Astrocyte of the spinal cord (primary cell): Measurements from ENCODE around the gene FBLN7.
"Not testable (repeated sequence)": the region's sequence is repeated elsewhere in the genome, so short reads cannot be mapped to it uniquely, and the experiment has no call there.

Source experiments
- DNase-seq: peaks from one replicate; pipeline ENCODE4 v3.0.0; 2011; ENCODE audit warnings: low read depth, low spot score
- H3K4me3 ChIP-seq: 2 replicates; pipeline ENCODE4 v1.5.1; 2011; ENCODE audit warnings: low read depth, mild to moderate bottlenecking, low read length, moderate library complexity
- in situ Hi-C: cut with HindIII; loops from 2 replicates; pipeline ENCODE4 v1.10.0; 2017; ENCODE audit warnings: low sequenced_read_pairs
- TF ChIP-seq, protein P1 (sequence below): IDR thresholded peaks from 2 replicates; pipeline ENCODE4 v1.5.1; 2012; ENCODE audit warnings: low read depth, mild to moderate bottlenecking, low read length, inconsistent platforms

Gene FBLN7

DNA sequence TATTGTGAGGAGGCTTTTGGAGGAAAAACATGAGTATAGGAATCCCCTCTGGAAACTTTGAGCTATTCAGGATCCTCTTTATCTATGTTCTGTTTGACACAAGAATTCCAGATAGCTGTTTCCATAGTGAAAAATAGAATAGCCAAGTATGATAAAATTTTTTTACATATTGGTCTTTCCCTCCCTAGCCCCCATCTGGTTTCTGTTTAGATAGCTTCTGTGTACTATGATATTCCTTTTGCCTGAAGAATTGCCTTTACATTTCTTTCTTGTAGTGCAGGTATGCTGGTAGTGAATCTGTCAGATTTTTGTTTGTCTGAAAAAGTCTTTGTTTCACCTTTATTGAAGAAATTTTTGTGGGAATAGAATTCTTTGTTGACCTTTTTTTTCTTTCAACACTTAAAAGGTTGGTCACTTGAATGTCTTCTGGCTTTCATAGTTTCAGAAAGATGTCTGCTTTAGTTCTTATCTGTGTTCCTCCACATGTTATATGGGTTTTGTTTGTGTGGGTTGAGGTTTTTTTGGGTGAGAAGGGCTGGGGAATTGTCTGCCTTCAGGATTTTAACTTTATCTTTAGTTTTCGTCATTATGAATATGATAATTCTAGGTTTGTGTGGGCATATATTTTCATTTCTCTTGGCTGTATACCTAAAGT lies 29.9 kb upstream of the FBLN7 start:
- DNase-seq = no peak
- TF ChIP-seq, protein P1, sequence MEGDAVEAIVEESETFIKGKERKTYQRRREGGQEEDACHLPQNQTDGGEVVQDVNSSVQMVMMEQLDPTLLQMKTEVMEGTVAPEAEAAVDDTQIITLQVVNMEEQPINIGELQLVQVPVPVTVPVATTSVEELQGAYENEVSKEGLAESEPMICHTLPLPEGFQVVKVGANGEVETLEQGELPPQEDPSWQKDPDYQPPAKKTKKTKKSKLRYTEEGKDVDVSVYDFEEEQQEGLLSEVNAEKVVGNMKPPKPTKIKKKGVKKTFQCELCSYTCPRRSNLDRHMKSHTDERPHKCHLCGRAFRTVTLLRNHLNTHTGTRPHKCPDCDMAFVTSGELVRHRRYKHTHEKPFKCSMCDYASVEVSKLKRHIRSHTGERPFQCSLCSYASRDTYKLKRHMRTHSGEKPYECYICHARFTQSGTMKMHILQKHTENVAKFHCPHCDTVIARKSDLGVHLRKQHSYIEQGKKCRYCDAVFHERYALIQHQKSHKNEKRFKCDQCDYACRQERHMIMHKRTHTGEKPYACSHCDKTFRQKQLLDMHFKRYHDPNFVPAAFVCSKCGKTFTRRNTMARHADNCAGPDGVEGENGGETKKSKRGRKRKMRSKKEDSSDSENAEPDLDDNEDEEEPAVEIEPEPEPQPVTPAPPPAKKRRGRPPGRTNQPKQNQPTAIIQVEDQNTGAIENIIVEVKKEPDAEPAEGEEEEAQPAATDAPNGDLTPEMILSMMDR = no peak
- no peak overlapping the region for H3K4me3 ChIP-seq
- in situ Hi-C loops = no loop called here

DNA sequence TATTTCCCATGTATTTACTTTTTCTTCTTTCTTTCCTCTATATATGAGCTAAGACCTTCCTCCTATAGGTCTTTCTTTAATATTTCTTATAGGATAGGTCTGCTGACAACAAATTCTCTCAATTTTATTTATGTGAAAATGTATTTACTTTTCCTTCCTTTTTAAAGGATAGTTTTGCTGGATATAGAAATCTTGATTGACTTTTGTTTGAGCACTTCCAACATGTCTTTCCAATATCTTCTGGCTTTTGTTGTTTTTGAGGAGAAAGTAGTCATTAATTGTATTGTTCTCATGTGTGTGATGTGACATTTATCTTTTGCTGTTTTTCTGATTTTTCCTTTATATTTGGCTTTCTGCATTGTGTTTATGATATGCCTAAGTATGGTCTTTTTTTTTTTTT lies 28.9 kb upstream of the FBLN7 start:
- in situ Hi-C loops = no loop called here
- no peak overlapping the region for H3K4me3 ChIP-seq
- DNase-seq = no peak
- TF ChIP-seq, protein P1 = no peak

DNA sequence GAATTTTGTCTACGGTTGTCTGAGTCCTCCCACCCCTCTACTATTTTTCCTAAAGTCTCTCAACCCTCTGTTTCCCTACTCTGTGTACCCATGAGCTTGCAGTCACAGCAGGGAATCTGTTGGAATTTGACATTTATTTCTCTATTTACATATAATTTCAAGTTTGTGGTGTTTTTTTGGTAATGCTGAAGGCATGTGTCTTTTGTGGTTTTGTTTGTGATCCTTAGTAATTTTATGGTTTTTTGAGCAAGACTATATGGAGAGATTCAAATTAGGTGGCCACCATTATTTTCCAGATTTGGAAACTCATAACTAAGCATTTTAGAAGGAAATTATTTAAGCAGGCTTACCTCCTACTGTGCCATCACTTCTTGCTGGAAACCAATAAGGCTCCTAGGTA lies 27.2 kb upstream of the FBLN7 start:
- peak; percentile 32 for DNase-seq
- TF ChIP-seq, protein P1 = no peak
- in situ Hi-C loops = no loop called here
- H3K4me3 ChIP-seq = no peak overlapping the region

DNA sequence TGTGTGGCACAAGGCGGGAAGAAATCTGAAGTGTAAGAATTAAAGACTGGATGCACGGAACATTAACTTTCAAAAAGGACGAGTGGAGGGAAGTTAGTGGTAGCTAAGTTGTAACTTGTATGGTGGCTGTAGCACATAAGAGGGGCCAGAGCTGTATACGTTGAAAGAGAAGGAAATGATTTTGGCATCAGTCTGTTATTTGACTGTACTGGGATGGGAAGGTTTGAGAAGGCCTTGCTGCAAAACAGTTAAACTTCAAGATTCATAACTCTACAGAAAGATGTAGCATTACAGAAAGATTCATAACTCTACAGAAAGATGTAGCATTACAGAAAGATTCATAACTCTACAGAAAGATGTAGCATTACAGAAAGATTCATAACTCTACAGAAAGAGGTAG lies 24.8 kb upstream of the FBLN7 start:
- DNase-seq, H3K4me3 ChIP-seq, in situ Hi-C loops: not testable (repeated sequence)

DNA sequence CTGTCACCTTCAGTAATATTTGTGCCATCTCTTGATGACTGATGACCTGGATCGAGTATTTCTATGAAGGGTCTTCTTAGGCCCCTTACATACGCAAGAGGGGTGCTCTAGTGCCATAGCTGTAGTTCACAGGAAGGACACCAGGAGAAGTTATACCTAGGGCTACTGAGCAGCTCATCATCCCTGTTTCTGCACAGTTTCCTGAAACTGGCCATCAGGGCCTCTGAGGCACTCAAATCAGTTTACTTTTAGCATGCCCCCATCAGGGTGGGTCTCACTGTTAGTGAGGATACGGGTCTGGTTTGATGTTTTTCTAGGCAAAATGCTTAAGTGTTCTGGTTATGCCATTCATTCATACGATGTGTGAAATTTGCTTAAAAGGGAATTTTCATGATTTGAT lies 20.0 kb upstream of the FBLN7 start:
- TF ChIP-seq, protein P1 = peak; percentile 3
- H3K4me3 ChIP-seq = no peak overlapping the region
- in situ Hi-C loops = no loop called here
- DNase-seq = no peak

DNA sequence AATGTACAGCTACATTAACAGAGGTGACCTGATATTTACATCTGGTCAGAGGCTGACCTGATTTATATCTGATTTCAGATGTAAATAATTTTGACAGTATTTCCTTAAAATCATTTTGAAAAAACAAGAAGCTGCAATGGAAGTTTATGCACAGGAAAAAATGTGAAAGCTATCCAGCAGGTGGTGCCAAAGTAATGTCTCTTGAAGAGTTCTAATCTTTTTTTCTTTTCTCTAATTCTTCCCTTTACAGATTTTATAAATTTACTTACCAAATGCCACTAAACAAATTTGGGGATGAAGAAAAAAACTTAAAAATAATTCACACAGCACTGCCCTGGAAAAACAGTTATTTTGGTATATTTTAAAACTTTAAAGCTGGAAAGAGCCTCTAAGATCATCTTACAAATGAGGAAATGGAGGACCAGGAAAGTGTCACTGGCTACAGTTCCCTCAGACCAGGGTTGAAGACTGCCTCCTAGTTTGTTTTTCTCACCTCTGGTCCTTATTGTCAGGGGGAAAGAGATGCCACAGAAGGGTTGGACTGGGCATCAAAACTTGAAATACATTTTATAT lies 16.4 kb upstream of the FBLN7 start:
- in situ Hi-C loops = no loop called here
- TF ChIP-seq, protein P1 = peak; percentile 58
- DNase-seq = peak; percentile 63
- H3K4me3 ChIP-seq = no peak overlapping the region

DNA sequence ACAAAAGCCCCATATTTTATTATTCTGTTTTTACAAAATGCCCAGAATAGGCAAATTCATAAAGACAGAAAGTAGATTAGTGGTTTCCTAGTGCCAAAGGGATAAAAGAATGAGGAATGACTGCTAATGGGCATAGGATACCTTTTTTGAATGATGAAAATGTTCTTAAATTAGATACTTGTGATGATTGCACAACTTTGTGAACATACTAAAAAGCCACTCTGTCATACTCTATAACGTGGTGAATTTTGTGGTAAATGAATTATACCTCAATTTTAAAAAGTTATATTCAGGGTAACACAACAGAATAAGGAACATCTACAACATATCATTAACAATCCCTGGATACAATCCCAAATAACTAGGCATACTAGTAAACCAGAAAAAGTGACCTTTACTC lies 9.1 kb upstream of the FBLN7 start:
- TF ChIP-seq, protein P1 = no peak
- in situ Hi-C loops = no loop called here
- DNase-seq = no peak

More for the DNA sequence above, 9.1 kb upstream of the FBLN7 start:
- H3K4me3 ChIP-seq = no peak overlapping the region
